HG03571 (cell line): ENCODE measurements around the gene WASHC2C.
A peak's percentile ranks its signal among the peaks of the same experiment; 100 is the strongest.
"Not testable (repeated sequence)": the region's sequence is repeated elsewhere in the genome, so short reads cannot be mapped to it uniquely, and the experiment has no call there.

Source experiments
- ATAC-seq: cut with Tn5 transposase; IDR thresholded peaks from one replicate; pipeline ENCODE4 v1.9.1; 2021; ENCODE audit not compliant: unreplicated experiment

WASHC2C gene

DNA sequence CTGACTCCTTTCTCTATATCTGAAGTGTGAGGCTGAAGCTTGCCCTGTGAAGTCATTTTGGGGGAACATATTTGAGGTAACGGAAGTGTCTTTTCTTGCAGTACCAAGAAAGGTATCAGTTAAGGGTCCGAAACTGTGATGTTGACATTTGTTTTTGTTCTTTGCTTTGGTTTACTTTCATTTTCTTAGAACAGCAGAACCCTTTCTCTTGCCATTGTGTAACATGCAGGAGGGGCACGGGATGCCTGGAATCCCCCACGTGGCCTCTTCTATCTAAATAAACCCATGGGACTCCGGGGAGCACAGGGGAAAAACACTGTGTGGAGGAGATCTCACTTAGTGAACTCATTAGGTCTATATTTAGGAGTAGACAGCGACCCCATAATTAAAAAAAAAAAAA lies 34.6 kb downstream of the WASHC2C start:
- ATAC-seq: peak; percentile 62

DNA sequence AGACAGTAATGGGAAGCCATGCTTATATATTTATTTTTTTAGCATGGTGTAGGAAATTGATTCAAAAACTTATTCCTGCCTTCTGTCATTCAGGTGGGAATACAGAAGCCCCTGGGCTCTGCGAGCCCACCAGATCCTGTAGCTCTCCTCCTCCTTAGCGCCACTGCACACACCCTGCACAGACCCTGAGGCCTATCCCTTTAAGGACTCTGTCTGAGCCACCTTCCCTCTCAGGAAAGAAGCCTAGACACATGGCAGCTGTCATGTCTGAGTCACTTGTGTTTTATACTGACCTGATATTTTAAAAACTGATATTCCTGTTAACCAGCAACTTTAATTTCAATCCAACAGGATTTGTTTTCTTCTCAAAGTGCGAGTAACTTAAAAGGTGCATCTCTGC lies 36.0 kb downstream of the WASHC2C start:
- not testable (repeated sequence) for ATAC-seq

DNA sequence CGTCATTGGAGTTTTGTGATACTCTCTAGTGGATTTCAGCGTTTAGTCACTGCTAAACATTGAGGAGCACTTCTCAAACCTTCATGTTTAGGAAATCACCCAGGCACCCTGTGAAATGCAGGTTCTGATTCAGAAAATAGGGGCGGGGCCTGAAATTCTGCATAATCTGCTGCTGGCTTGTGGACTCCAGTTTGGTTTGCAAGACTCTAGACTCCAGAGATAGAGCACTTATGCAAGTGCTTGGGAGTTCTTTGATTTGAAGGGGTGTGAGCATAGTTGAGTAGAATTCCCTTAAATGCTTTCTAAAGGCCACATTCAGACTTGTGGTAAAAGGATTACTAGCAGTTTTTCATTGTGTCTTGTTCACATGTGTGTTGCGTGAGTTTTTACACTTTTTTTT lies 41.3 kb downstream of the WASHC2C start:
- ATAC-seq: not testable (repeated sequence)

DNA sequence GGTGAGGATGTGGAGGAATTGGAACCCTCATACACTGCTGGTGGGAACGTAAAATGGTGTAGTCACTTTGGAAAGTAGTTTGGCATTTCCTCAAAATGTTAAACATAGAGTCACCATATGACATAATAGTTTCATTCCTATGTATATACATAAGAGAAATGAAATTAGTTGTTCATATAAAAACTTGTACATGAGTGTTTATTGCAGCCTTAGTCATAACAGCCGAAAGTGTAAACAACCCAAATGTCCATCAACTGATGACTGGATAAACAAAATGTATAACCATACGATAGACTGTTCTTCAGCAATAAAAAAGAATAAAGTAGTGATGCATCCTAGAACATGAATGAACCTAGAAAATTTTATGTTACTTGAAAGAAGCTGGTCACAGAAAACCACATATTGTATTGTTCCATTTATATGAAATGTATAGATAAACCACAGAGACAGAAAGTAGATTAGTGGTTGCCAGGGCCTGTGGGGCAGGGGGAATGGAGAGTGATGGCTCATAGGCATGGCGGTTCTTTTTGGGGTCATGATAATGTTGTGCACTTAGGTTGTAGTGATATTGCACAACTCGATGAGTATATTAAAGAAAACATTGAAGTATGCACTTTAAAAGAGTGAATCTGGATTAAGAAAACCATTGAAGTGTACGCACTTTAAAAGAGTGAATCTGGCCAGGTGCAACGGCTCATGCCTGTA lies 44.8 kb downstream of the WASHC2C start:
- not testable (repeated sequence) for ATAC-seq

DNA sequence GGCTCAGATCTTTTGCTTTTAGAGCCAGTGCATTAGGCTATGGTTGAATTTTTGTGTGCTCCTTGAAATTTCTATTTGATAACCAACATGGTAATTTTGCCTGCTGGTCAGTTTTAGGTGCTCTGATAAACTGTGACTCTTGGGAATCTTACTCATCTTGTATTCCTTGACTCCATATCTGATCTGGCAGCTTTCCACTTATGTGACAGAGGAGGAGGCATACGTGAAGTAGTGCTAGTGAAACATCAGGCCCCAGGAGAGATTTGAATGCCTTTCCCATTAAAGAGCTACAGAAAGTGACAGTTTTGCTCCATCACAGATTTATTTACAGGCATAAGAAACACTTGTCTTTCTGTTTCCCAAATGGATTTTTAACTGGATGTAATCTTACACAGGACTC lies 59.2 kb downstream of the WASHC2C start:
- not testable (repeated sequence) for ATAC-seq

DNA sequence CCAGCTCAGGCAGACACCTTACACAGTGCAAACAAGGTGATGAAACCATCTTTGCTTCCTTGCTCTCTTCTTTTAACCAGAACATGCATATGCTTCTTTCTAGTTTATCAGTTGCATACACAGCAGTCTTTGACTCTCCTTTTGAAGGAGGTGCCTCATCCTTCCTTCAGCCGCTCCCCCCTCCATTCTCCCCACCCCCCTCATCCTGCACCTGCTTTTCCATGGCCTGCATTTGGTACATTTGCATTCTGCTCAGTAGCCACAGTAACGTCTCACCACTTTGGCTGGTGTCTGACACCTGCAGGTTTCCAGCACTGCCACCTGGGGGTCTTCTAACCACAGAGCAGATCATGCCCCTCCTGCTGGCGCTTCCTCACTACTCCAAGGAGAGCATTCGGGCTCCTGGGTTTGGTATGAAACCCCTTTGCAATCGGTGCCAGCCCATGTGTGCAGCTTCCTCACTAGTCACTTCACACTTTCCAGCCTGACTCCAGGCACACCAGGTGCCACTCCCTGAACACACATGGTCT lies 60.2 kb downstream of the WASHC2C start:
- ATAC-seq: not testable (repeated sequence)

DNA sequence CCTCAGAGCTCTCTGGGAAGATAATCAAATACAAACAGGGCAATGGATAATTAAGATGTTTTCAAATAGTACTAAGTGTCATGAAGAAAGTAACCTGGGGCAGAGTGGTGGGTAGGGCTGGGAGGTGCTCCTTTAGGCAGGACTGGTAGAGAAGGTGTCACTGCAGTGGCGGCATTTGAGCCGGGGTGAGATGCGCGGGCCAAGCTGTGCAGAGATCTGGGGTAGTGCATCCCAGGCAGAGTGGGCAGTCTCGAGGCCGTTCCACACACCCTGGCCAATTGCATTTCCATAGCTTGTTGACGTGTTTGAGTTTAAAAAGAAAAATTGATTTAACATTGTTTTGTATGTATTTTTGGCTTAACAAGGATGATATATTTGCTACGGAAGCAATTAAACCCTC lies 62.9 kb downstream of the WASHC2C start:
- not testable (repeated sequence) for ATAC-seq

DNA sequence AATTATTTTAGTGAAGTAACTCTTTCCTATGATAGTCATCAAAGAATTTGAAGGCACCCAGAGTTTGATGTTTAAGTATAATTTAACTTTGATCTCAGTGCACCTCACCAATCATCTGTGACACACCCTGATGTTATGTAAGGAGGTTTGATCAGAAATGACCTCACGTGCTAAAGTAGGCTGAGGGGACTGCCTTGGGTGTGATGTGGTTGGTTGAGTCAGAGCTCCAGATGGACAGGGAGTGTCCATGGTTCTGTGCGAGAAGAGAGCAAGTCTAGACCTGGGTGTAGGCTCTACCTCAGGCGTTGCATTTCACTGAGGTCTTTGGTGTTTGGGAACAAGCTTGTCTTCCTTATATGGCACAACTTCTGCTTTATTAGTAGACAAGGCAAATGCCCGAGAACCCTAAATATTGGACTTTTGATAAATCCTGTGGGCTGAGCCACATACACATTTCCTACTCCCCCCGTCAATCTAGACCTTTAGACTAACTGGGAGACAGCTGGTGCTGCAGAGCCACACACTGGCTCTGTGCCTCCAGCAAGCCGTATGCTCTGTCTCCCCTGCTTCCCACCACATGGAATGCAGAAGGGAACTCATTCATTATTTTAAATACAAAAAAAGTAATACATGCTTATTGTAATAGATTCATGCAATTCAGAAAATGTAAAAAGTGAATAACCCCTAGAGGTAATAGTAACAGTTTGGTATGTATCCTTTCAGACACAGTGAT lies 63.8 kb downstream of the WASHC2C start:
- not testable (repeated sequence) for ATAC-seq

DNA sequence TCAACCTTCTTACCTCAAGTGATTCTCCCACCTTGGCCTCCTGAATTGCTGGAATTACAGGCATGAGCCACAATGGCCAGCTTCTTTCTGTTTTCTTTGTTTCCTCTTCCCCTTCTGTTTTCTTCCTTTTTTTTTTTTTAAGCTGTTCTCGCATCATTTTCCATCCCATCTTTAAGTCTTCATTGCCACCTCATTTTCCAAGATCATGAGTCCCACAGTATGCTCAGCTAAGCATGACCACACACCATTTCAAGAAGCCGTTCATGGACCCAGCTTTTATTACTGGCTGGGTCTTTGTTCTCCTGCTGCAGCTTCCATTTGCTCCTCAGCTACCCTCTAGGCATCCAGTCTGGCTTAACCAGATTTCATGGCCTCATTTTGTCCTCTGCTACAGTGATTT lies 67.7 kb downstream of the WASHC2C start:
- ATAC-seq: not testable (repeated sequence)

DNA sequence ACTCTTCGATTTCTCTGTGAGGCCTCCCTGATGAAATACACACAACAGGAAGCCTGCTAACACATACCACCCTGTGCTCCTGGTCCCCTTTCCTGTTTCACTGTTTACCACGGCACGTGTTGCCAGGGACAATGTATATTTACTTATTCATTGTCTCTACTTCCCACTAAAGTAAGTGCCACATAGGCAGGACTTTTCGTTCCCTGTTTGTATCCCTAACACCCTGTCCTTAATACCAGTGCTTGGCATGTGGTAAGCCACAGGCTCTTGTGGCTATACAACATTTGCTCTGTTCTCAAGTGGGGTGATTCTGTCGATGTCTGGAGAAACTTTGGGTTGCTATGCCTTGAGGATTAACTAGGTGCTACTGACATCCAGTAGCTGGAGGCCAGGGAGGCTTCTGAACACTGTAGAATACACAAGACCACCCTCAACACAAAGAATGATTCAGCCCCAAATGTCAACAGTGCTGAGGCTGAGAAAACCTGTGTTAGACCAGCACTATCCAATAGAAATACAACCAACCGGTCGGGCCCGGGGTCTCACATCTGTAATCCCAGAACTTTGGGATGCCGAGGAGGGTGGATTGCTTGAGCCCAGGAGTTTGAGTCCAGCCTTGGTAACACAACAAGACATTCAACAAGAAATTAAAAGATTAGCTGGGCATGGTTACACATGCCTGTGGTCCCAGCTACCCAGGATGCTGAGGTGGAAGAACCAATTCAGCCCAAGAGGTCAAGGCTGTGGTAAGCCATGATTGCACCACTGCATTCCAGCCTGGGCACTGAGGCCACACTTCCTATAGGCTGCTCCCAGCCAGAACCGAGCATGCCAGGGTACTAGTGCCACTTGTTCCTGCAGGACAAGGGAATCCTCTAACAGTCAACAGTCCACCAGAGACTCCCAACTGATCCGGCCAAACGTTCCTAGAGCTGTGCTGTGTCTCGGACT lies 76.3 kb downstream of the WASHC2C start:
- not testable (repeated sequence) for ATAC-seq

DNA sequence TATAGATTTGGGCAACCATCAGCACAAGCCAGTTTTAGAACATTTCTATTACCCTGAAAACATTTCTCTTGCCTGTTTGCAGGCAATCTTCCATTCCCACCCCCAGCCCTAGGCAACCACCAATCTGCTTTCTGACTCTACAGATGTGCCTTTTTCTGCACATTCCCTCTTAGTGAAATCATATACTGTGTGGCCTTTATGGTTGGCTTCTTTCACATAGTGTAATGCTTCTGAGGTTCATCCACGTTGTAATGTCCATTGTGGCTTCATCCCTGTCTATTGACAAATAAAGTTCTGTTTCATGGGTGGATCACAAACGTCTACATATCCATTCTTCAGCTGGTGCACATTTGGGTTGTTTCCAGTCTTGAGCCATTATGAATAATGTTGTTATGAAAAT lies 77.9 kb downstream of the WASHC2C start:
- not testable (repeated sequence) for ATAC-seq

DNA sequence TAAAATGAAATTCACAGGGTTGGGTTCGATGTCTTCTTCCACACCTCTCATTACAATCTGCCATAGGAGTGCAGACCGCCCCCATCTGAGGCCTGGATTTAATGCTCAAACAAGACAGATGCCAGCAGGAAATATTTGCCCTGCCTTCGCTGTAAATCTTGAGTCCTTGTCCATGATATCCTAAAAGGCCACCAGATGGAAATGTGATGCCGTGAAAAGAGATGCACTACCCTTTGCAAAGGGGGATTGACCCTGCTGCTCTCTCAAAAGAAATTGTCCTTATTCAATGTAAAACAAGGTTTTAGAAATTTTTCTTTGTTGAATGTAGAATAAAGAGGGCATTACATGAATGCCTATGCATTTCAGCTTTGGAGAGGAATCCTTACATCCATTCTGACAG lies 82.8 kb downstream of the WASHC2C start:
- no peak for ATAC-seq

DNA sequence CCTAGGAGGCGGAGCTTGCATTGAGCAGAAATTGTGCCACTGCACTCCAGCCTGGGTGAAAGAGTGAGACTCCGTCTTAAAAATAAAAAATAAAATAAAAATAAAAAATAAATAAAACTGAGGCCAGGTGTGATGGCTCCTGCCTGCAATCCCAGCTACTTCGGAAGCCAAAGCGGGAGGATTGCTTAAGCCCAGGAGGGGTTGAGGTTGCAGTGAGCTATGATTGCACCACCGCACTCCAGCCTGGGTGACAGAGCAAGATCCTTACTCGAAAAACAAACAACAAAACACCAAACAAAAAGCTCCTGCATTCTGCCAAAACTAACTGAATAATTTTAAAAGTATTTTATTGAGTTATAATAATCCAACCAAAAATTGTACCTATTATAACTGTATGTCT lies 84.0 kb downstream of the WASHC2C start:
- no peak for ATAC-seq

DNA sequence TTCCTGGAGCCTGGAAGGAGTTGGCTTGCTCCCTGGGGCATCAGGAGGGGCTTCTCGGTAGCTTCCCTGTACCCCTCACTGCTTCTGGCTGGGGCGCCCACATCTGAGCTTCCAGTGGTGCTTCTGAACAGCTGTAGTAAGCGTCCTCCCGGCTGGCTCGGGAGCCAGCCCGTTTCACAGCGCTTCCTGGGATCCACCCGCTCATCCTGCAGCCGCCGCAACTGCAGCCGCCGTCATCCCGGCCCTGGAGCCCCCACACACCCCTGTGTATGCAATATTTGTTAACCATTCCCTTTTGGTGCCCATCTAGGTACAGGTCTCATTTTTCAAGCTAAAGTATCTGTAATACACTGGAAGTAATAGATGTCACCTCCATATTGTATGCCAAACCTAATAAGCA lies 85.9 kb downstream of the WASHC2C start:
- not testable (repeated sequence) for ATAC-seq

DNA sequence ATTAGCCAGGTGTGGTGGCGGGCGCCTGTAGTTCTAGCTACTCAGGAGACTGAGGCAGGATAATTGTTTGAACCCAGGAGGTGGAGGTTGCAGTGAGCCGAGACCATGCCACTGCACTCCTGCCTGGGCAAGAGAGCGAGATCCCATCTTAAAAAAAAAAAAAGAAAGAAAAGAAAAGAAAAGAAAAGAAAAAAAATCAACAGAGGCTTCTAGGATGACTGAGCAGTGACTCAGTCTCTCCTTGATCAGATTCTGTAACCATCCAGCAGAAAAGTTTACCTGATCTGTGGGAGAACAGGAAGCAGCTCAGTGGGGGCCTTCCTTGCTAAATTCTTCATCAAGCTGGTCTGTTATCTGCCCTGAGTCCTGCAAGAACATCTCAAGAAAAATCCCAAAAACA lies 87.1 kb downstream of the WASHC2C start:
- ATAC-seq: not testable (repeated sequence)

DNA sequence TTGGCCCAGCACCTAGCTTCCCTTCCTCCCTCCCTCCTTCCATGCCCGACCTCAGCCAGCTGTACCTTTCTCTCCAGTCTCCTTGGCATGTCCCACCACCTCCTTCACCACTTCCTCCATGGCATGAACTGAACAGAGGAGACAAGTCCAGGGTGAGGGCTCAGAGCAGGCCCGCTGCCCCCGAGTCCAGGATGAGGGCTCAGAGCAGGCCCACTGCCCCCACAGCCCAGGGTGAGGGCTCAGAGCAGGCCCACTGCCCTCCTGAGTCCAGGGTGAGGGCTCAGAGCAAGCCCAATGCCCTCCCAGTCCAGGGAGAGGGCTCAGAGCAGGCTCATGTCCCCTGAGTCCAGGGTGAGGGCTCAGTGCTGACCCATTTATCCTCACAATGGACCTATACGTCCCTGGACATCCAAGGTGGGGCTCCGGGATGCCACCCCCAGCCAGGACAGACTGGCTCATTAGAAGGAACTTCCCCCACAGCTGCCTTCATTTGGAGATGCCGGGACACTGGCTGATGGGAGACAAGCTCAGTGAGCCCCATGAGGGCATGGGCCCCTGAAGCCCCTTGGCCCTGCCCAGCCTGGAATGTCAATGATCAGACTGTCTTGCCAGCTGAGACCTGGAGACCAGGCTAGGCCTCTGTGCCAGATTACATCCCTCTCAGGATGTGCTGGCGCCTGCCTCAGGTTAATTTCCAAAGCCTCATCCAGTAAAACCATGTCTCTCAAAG lies 90.2 kb downstream of the WASHC2C start:
- no peak for ATAC-seq

DNA sequence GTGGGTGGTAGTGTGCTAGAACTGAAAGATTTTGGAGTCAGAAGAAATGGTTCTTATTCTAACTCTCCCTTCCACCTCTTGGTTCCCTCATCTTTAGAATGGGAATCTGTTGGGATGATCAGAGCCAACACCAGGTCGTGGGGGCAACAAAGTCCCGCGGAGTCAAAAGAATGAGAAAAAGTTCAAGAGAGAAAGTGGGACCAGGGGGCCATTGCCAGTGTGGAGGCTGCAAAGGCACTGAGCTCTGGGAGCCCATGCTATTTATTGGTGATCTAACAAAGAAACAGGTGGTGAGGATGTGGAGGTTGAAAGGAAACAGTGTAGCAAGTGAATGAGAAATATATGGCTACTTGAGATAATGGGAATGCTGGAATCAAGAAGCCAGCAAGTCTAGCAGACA lies 90.8 kb downstream of the WASHC2C start:
- ATAC-seq: no peak

DNA sequence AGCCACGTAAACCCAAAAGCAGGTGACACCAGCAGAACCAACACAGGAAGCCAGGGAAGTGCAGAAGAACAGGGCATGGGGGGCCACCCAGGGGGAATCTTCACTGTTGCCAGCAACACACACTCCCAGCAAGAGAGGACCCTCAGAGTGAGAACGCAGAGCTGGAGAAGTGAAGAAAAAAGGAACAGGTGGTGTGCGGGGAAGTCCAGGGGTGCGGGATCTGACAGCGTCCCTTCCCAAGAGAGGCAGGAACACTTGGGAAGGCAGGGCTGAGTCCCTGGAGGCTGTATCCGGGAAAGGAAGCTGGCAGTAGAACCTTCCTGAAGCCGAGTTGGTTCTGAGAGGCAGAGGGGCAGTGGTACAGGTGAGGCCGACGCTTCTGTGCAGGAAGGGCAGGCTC lies 92.5 kb downstream of the WASHC2C start:
- no peak for ATAC-seq

DNA sequence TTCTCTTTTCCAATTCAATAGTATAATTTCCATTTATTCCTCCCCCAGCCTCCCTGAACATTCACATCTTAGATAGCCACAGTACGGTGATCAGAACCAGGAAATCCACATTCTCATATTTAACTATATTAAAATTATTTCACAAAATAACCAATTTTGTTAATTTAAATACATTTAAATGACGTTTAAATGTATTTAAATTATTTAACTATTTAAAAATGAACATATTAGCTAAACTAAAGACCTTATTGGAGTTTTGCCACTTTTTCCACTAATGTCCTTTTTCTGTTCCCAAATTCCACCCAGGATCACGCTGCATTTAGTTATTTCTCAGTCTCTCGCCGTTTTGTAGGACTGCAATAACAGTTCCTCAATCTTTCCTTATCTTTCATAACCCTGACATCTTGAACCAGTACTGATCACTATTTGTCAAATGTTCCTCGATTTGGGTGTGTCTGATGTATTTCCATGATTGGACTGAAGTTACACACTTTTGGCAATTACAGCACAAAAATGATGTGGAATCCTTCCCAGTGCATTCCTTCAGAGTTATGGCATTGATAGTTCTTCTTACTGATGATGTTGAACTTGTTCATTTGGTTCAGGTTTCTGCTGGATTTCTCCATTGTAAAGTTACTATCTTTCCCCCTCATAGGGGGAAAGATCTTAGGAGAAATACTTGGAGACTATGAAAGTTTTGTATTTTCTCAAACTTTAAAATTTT lies 93.2 kb downstream of the WASHC2C start:
- ATAC-seq: not testable (repeated sequence)

DNA sequence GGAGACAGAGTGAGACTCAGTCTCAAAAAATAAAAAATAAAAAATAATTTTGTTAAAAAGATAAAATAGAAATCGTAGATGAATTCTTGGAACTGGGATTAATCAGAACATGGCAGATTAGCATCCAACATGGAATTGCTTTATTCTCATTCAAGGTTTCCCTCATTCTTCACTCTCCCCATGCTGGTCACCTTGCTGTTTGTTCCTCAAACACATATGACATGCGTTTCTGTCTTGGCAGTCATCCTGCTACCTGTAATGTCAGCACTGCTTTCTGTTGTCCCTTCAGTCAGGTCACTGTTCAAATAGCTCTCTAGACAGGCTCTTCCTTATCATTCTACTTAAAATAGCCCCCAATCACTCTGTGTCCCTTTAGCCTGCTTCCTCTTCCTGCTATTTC lies 95.9 kb downstream of the WASHC2C start:
- not testable (repeated sequence) for ATAC-seq
